ENCODE results near the gene SORCS3.
"Not testable (repeated sequence)": the region's sequence is repeated elsewhere in the genome, so short reads cannot be mapped to it uniquely, and the experiment has no call there.

Gene SORCS3

GRCh38 chr10:104703262-104703661 is 62.2 kb downstream of the SORCS3 start:
- not testable (repeated sequence) for H3K36me3 ChIP-seq (ENCODE audit: insufficient read depth, low read length); H3K9ac ChIP-seq (ENCODE audit: low read length); H3K4me3 ChIP-seq (ENCODE audit: low read depth in 1 of 2, low read length in 2 of 2); H3K27me3 ChIP-seq (ENCODE audit: control insufficient read depth in 1 of 2, insufficient read depth in 2 of 2, low read length in 2 of 2); H3K27ac ChIP-seq (ENCODE audit: low read depth, low read length); H3K4me1 ChIP-seq (ENCODE audit: insufficient read depth, low read length); H3K9me3 ChIP-seq (ENCODE audit: low read length)

GRCh38 chr10:104706886-104707285 is 65.8 kb downstream of the SORCS3 start:
- Histone ChIP-seq H3K27me3 (ENCODE audit: control insufficient read depth in 1 of 2, insufficient read depth in 2 of 2, low read length in 2 of 2) (no peaks in the 10 kb centered on the region), H3K9me3 (ENCODE audit: low read length) (no peaks in the 10 kb centered on the region)

GRCh38 chr10:104707602-104708459 is 66.7 kb downstream of the SORCS3 start:
- H3K4me1 ChIP-seq (ENCODE audit: insufficient read depth, low read length), result no peaks in the 10 kb centered on the region
- no peaks in the 10 kb centered on the region for H3K27me3 ChIP-seq (ENCODE audit: control insufficient read depth in 1 of 2, insufficient read depth in 2 of 2, low read length in 2 of 2)
- H3K27ac ChIP-seq (ENCODE audit: low read depth, low read length), result no peak overlapping the region
- H3K9me3 ChIP-seq (ENCODE audit: low read length), result no peaks in the 10 kb centered on the region
- no peaks in the 10 kb centered on the region for H3K36me3 ChIP-seq (ENCODE audit: insufficient read depth, low read length)
- no peak overlapping the region for H3K4me3 ChIP-seq (ENCODE audit: low read depth in 1 of 2, low read length in 2 of 2)
- H3K9ac ChIP-seq (ENCODE audit: low read length), result no peak overlapping the region

More at GRCh38 chr10:104706886-104707285, 65.8 kb downstream of the SORCS3 start:
- Histone ChIP-seq H3K27ac (ENCODE audit: low read depth, low read length) (no peak overlapping the region), H3K4me3 (ENCODE audit: low read depth in 1 of 2, low read length in 2 of 2) (no peak overlapping the region), H3K36me3 (ENCODE audit: insufficient read depth, low read length) (no peaks in the 10 kb centered on the region), H3K4me1 (ENCODE audit: insufficient read depth, low read length) (no peaks in the 10 kb centered on the region), H3K9ac (ENCODE audit: low read length) (no peak overlapping the region)

GRCh38 chr10:104711302-104711721 is 70.2 kb downstream of the SORCS3 start:
- no peaks in the 10 kb centered on the region for H3K9me3 ChIP-seq (ENCODE audit: low read length)
- no peaks in the 10 kb centered on the region for H3K36me3 ChIP-seq (ENCODE audit: insufficient read depth, low read length)
- no peaks in the 10 kb centered on the region for H3K4me1 ChIP-seq (ENCODE audit: insufficient read depth, low read length)
- no peaks in the 10 kb centered on the region for H3K27me3 ChIP-seq (ENCODE audit: control insufficient read depth in 1 of 2, insufficient read depth in 2 of 2, low read length in 2 of 2)
- H3K9ac ChIP-seq (ENCODE audit: low read length), result no peak overlapping the region
- H3K27ac ChIP-seq (ENCODE audit: low read depth, low read length), result no peak overlapping the region
- H3K4me3 ChIP-seq (ENCODE audit: low read depth in 1 of 2, low read length in 2 of 2), result no peak overlapping the region

DNA sequence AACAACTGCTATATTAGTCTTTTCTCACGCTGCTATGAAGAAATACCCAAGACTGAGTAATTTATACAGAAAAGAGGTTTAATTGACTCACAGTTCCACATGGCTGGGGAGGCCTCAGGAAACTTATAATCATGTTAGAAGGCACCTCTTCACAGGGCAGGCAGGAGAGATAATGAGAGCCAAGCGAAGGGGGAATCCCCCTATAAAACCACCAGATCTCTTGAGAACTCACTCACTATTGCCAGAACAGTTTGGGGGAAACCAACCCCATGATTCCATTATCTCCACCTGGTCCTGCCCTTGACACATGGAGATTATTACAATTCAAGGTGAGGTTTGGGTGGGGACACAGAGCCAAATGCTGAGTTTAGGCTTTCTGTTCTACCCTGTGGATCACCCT is 89.5 kb downstream of the SORCS3 start:
- H3K4me3 ChIP-seq (ENCODE audit: low read depth in 1 of 2, low read length in 2 of 2); H3K36me3 ChIP-seq (ENCODE audit: insufficient read depth, low read length); H3K4me1 ChIP-seq (ENCODE audit: insufficient read depth, low read length); H3K9me3 ChIP-seq (ENCODE audit: low read length); H3K27ac ChIP-seq (ENCODE audit: low read depth, low read length); H3K9ac ChIP-seq (ENCODE audit: low read length); H3K27me3 ChIP-seq (ENCODE audit: control insufficient read depth in 1 of 2, insufficient read depth in 2 of 2, low read length in 2 of 2): not testable (repeated sequence)

DNA sequence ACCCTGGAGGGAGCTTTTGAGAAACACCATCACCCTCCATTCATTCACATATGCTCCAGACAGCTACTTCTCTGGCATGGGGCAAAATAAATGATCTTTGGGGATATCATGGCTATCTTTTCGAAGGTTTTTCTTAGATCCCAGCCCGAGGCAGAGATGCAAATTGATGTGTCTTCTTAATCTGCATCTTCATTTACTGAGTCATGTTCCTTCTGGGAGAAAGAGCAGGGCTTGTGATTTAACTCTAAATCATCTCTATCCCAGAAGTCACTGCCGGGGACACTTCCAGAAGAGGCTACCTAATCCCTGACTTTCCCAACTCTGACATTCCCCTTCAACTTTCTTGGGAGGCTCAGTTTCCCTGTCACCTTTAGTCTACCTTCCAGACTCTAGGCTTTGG is 90.1 kb downstream of the SORCS3 start:
- no peak overlapping the region for H3K9ac ChIP-seq (ENCODE audit: low read length)
- peaks cover 9% of the 10 kb centered on the region for H3K4me1 ChIP-seq (ENCODE audit: insufficient read depth, low read length)
- no peaks in the 10 kb centered on the region for H3K27me3 ChIP-seq (ENCODE audit: control insufficient read depth in 1 of 2, insufficient read depth in 2 of 2, low read length in 2 of 2)
- no peaks in the 10 kb centered on the region for H3K9me3 ChIP-seq (ENCODE audit: low read length)
- H3K4me3 ChIP-seq (ENCODE audit: low read depth in 1 of 2, low read length in 2 of 2), result no peak overlapping the region
- H3K27ac ChIP-seq (ENCODE audit: low read depth, low read length), result no peak overlapping the region
- no peaks in the 10 kb centered on the region for H3K36me3 ChIP-seq (ENCODE audit: insufficient read depth, low read length)

DNA sequence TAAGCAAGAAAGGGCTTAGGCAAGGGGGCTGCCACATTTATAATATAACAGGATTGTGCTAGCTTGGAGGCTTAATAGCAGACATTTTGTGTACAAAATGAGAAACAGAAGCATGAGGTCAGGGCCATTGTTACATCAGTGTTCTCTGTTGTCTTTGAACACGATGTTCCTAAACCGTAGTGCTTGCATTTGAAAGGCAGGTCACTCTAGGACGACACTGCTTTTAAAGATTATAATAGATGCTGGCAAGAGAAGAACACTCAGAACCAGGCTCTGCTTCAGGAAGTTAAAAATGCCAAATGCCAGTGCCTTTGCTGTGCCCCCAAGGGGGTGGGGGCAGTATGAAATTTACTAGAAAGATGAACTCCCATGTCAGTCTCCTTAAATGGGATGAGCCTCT is 91.1 kb downstream of the SORCS3 start:
- Histone ChIP-seq H3K4me1 (ENCODE audit: insufficient read depth, low read length) (peaks cover 10% of the 10 kb centered on the region), H3K4me3 (ENCODE audit: low read depth in 1 of 2, low read length in 2 of 2) (no peak overlapping the region), H3K9me3 (ENCODE audit: low read length) (no peaks in the 10 kb centered on the region), H3K36me3 (ENCODE audit: insufficient read depth, low read length) (no peaks in the 10 kb centered on the region), H3K9ac (ENCODE audit: low read length) (no peak overlapping the region), H3K27me3 (ENCODE audit: control insufficient read depth in 1 of 2, insufficient read depth in 2 of 2, low read length in 2 of 2) (no peaks in the 10 kb centered on the region), H3K27ac (ENCODE audit: low read depth, low read length) (no peak overlapping the region)

DNA sequence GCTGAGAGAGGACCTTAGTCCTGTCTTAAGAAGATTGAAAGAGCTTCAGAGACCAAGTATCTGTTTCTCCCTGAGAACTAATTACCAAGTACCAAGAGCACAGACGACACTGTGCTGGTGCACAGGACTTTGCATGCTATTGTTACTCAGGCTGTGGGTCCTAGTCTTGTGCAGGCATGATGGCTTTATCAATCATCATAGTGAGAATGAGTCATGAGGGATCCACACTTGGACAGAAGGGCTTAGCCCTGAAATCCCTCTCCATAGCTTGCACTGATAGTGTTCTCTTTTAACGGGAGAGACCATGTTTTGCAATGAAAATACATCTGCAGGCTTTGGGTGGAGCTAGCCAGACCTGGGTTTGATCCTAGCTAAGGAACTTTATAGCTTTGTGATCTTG is 93.3 kb downstream of the SORCS3 start:
- Histone ChIP-seq H3K4me1 (ENCODE audit: insufficient read depth, low read length) (peaks cover 10% of the 10 kb centered on the region), H3K9me3 (ENCODE audit: low read length) (no peaks in the 10 kb centered on the region), H3K27me3 (ENCODE audit: control insufficient read depth in 1 of 2, insufficient read depth in 2 of 2, low read length in 2 of 2) (no peaks in the 10 kb centered on the region), H3K36me3 (ENCODE audit: insufficient read depth, low read length) (no peaks in the 10 kb centered on the region), H3K27ac (ENCODE audit: low read depth, low read length) (no peak overlapping the region), H3K4me3 (ENCODE audit: low read depth in 1 of 2, low read length in 2 of 2) (no peak overlapping the region), H3K9ac (ENCODE audit: low read length) (no peak overlapping the region)

DNA sequence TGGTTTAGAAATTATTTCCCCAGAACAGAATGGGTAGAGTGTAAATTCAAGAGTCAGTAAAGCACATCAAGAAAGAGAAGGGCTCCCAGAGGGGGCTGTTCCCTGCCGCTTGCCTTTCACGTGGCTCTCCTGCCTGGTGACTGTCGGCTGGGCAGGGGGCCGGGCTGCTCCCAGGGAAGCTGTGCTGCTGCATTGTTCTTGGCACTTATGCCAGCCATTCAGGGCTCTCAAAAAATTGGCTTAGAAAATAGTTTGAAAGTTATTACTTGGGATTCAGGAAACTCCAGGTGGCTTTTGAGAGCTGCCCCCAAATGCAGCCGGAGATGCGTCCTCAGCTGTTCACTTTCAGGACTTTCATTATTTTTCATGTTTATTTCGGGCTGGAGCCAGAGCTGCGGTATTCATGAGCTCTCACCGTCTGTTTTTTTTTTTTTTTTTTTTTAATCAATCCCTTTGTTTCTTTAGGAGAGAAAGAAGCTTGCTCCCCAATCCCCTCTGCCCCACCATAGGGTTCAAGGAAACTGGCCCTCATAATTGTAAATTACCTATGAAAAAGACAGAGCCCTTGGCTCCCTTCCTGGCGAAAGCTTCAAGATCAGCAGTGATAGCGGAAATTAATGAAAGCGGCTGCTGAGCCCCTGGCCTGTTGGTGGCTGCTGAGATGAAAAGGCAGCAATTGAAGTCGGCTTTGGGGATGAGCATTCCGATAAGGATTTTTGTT is 94.1 kb downstream of the SORCS3 start:
- no peaks in the 10 kb centered on the region for H3K36me3 ChIP-seq (ENCODE audit: insufficient read depth, low read length)
- H3K27ac ChIP-seq (ENCODE audit: low read depth, low read length), result no peak overlapping the region
- H3K9ac ChIP-seq (ENCODE audit: low read length), result no peak overlapping the region
- H3K4me1 ChIP-seq (ENCODE audit: insufficient read depth, low read length), result peaks cover 10% of the 10 kb centered on the region
- H3K27me3 ChIP-seq (ENCODE audit: control insufficient read depth in 1 of 2, insufficient read depth in 2 of 2, low read length in 2 of 2), result no peaks in the 10 kb centered on the region
- H3K4me3 ChIP-seq (ENCODE audit: low read depth in 1 of 2, low read length in 2 of 2), result no peak overlapping the region
- H3K9me3 ChIP-seq (ENCODE audit: low read length), result no peaks in the 10 kb centered on the region

GRCh38 chr10:104735757-104736391 is 94.8 kb downstream of the SORCS3 start:
- Histone ChIP-seq H3K4me3 (ENCODE audit: low read depth in 1 of 2, low read length in 2 of 2) (no peak overlapping the region), H3K27ac (ENCODE audit: low read depth, low read length) (no peak overlapping the region)

GRCh38 chr10:104741127-104741526 is 100.0 kb downstream of the SORCS3 start:
- no peaks in the 10 kb centered on the region for H3K36me3 ChIP-seq (ENCODE audit: insufficient read depth, low read length)
- H3K27me3 ChIP-seq (ENCODE audit: control insufficient read depth in 1 of 2, insufficient read depth in 2 of 2, low read length in 2 of 2), result no peaks in the 10 kb centered on the region
- H3K9ac ChIP-seq (ENCODE audit: low read length), result no peak overlapping the region
- no peak overlapping the region for H3K4me3 ChIP-seq (ENCODE audit: low read depth in 1 of 2, low read length in 2 of 2)
- peaks cover under 1% of the 10 kb centered on the region for H3K4me1 ChIP-seq (ENCODE audit: insufficient read depth, low read length)
- H3K27ac ChIP-seq (ENCODE audit: low read depth, low read length), result no peak overlapping the region
- no peaks in the 10 kb centered on the region for H3K9me3 ChIP-seq (ENCODE audit: low read length)

More at GRCh38 chr10:104735757-104736391, 94.8 kb downstream of the SORCS3 start:
- Histone ChIP-seq H3K27me3 (ENCODE audit: control insufficient read depth in 1 of 2, insufficient read depth in 2 of 2, low read length in 2 of 2) (no peaks in the 10 kb centered on the region), H3K9ac (ENCODE audit: low read length) (no peak overlapping the region), H3K36me3 (ENCODE audit: insufficient read depth, low read length) (no peaks in the 10 kb centered on the region), H3K4me1 (ENCODE audit: insufficient read depth, low read length) (peaks cover 10% of the 10 kb centered on the region), H3K9me3 (ENCODE audit: low read length) (no peaks in the 10 kb centered on the region)

Measured in muscle layer of colon (tissue), 2 donors.